HG03139 (cell line): ENCODE measurements around the gene MIPEP.
A peak's percentile ranks its signal among the peaks of the same experiment; 100 is the strongest.
"Not testable (repeated sequence)": the region's sequence is repeated elsewhere in the genome, so short reads cannot be mapped to it uniquely, and the experiment has no call there.

Experiments
- ATAC-seq: cut with Tn5 transposase; IDR thresholded peaks from one replicate; pipeline ENCODE4 v1.9.1; 2021; ENCODE audit not compliant: unreplicated experiment

MIPEP gene

GRCh38 chr13:23778002-23778652, 111.1 kb downstream of the MIPEP start:
- no peak for ATAC-seq

- ATAC-seq: peak; percentile 9
These were observed 111.7 kb downstream of the MIPEP start for GRCh38 chr13:23777575-23777870.

GRCh38 chr13:23776698-23777574, 112.3 kb downstream of the MIPEP start:
- peak; percentile 97 for ATAC-seq

- ATAC-seq: no peak
These were observed 116.5 kb downstream of the MIPEP start for GRCh38 chr13:23772717-23773116.

- no peak for ATAC-seq
These were observed 117.2 kb downstream of the MIPEP start for GRCh38 chr13:23771956-23772355.

- peak; percentile 90 for ATAC-seq
These were observed 117.6 kb downstream of the MIPEP start for GRCh38 chr13:23771552-23771951.

- ATAC-seq: no peak
These were observed 118.2 kb downstream of the MIPEP start for GRCh38 chr13:23770973-23771372.

- no peak for ATAC-seq
These were observed 118.8 kb downstream of the MIPEP start for GRCh38 chr13:23770428-23770827.

- no peak for ATAC-seq
These were observed 119.8 kb downstream of the MIPEP start for GRCh38 chr13:23769401-23769800.

- no peak for ATAC-seq
These were observed 121.4 kb downstream of the MIPEP start for GRCh38 chr13:23767838-23768237.

GRCh38 chr13:23766939-23767338, 122.3 kb downstream of the MIPEP start:
- no peak for ATAC-seq

GRCh38 chr13:23766283-23766682, 122.9 kb downstream of the MIPEP start:
- ATAC-seq: no peak

- no peak for ATAC-seq
These were observed 123.7 kb downstream of the MIPEP start for GRCh38 chr13:23765531-23765930.

- no peak for ATAC-seq
These were observed 125.9 kb downstream of the MIPEP start for GRCh38 chr13:23763318-23763717.

GRCh38 chr13:23761760-23762159, 127.4 kb downstream of the MIPEP start:
- ATAC-seq: not testable (repeated sequence)

- no peak for ATAC-seq
These were observed 129.2 kb downstream of the MIPEP start for GRCh38 chr13:23760000-23760399.

GRCh38 chr13:23758798-23759527, 130.2 kb downstream of the MIPEP start:
- no peak for ATAC-seq

GRCh38 chr13:23754997-23755396, 134.2 kb downstream of the MIPEP start:
- ATAC-seq: no peak

- ATAC-seq: no peak
These were observed 134.7 kb downstream of the MIPEP start for GRCh38 chr13:23754506-23754905.

GRCh38 chr13:23753458-23753857, 135.7 kb downstream of the MIPEP start:
- ATAC-seq: no peak

GRCh38 chr13:23752111-23753001, 136.8 kb downstream of the MIPEP start:
- ATAC-seq: no peak
